Omental fat pad (tissue), 4 donors: ENCODE results near the gene MAGEB6. TPM values are rescaled to one million over a fixed set of nuclear protein-coding genes. Genes with fewer than 3 reads are reported as not detected.

Source experiments
- ATAC-seq: fragments of 150-250 bp; one replicate; pipeline ENCODE4 v1.9.1; 2016; ENCODE audit warnings: mild to moderate bottlenecking, moderate library complexity; ENCODE audit not compliant: low FRiP score
- DNase-seq: peaks from one replicate; pipeline ENCODE4 v3.0.0-alpha.2; 2019; ENCODE audit warnings: low spot score
- CTCF ChIP-seq, 3 donors: fragments of 450-650 bp; IDR thresholded peaks; one replicate each; pipeline ENCODE4 v1.5.1; 2016 to 2017; ENCODE audit warnings: antibody characterized with exemption in 3 of 3, mild to moderate bottlenecking in 3 of 3, moderate library complexity in 2 of 3
- total RNA-seq, 4 donors: library from RNA; depleted of rRNA; stranded (reverse); fragments of >200 nt; gene quantifications; one replicate each; pipeline ENCODE4 v1.1.0, GENCODE V29; 2016

The MAGEB6 gene
- total RNA-seq, 4 donors from 2014 or later: not detected

GRCh38 chrX:26219351-26219750, 27.1 kb downstream of the MAGEB6 start:
- ATAC-seq (no peak), DNase-seq (no peak)
- no peak for TF ChIP-seq CTCF (IDR thresholded peaks at IDR 0.05)

GRCh38 chrX:26234177-26234576, 41.9 kb downstream of the MAGEB6 start:
- ATAC-seq (no peak), DNase-seq (no peak)
- TF ChIP-seq CTCF (IDR thresholded peaks at IDR 0.05): no peak

Other genes with a start within 250 kb of the MAGEB6 start
- not detected for gene MAGEB18, start 54.1 kb upstream of the MAGEB6 start, total RNA-seq
- gene MAGEB6B, start 31.8 kb upstream of the MAGEB6 start, total RNA-seq: not detected
- not detected for gene MAGEB5, start 23.7 kb downstream of the MAGEB6 start, total RNA-seq